IgD-negative memory B cell (primary cell): ENCODE measurements around the gene PRC1. TPM values are rescaled to one million over a fixed set of nuclear protein-coding genes. Genes with fewer than 3 reads are reported as not detected.

ENCODE experiments used
- H3K27ac Mint-ChIP-seq, 3 donors: one replicate each; pipeline ENCODE4 v1.8.0; 2020 to 2022; ENCODE audit warnings: mild to moderate bottlenecking in 3 of 3, mixed read lengths in 3 of 3, moderate library complexity in 1 of 3
- H3K27me3 Mint-ChIP-seq: one replicate; pipeline ENCODE4 v1.8.0; 2021; ENCODE audit warnings: mixed read lengths
- H3K36me3 Mint-ChIP-seq: one replicate; pipeline ENCODE4 v1.8.0; 2020; ENCODE audit warnings: mild to moderate bottlenecking, mixed read lengths
- H3K4me1 Mint-ChIP-seq, 3 donors: one replicate each; pipeline ENCODE4 v1.8.0; 2020 to 2022; ENCODE audit warnings: mixed read lengths in 3 of 3, mild to moderate bottlenecking in 1 of 3
- H3K4me3 Mint-ChIP-seq, 4 donors: one replicate each; pipeline ENCODE4 v1.8.0; 2020 to 2022; ENCODE audit warnings: mild to moderate bottlenecking in 4 of 4, mixed read lengths in 4 of 4, moderate library complexity in 3 of 4
- H3K9me3 Mint-ChIP-seq, 3 donors: one replicate each; pipeline ENCODE4 v1.8.0; 2020 to 2021; ENCODE audit warnings: mixed read lengths in 3 of 3, mild to moderate bottlenecking in 1 of 3
- polyA plus RNA-seq: library from polyadenylated mRNA; unstranded; fragments of 300-500 nt; fragmentation: Illumina TruSeq; gene quantifications from one replicate; pipeline ENCODE4 v1.2.3, GENCODE V29; 2021

PRC1 gene
- polyA plus RNA-seq, 1 donor from 2014 or later: 3.3 TPM

DNA sequence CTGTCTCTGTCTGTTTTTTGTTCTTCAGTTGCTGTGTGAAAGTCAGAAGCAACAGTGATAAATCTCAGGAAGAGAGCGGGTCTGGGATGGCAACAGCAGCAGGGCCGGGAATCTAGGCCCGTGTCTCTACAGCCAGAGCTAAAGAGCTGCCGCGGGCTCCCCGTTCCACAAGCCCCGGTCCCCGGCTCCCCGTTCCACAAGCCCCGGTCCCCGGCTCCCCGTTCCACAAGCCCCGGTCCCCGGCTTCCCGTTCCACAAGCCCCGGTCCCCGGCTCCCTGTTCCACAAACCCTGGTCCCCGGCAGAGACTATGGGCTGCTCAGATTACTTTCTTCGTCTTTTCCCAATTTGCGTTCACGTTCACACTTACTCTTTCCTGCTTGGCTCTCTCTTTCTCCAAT is 20.1 kb downstream of the PRC1 start:
- peak overlapping the region in 1 of 3 donors; percentile 1 for H3K27ac Mint-ChIP-seq
- peaks cover 6% of the 10 kb centered on the region for H3K36me3 Mint-ChIP-seq
- H3K9me3 Mint-ChIP-seq: no peaks in the 10 kb centered on the region
- no peaks in the 10 kb centered on the region for H3K27me3 Mint-ChIP-seq
- no peak overlapping the region for H3K4me3 Mint-ChIP-seq
- H3K4me1 Mint-ChIP-seq: no peaks in the 10 kb centered on the region

DNA sequence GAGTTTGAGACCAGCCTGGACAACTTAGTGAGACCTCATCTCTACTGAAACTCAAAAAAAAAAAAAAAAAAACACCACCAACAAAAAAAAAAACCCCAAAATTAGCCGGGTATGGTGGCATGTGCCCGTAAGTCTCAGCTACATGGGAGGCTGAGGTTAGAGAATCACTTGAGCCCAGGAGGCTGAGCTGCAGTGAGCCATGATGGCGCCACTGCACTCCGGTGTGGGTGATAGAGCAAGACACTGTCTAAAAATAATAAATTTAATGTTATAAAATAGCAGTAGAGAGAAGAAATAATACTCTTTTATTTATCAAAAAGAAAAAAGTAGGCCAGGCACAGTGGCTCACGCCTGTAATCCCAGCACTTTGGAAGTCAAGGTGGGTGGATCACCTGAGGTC is 22.2 kb downstream of the PRC1 start:
- Mint-ChIP-seq H3K9me3 (no peaks in the 10 kb centered on the region), H3K4me1 (no peaks in the 10 kb centered on the region), H3K4me3 (no peak overlapping the region), H3K36me3 (peaks cover 5% of the 10 kb centered on the region), H3K27ac (no peak overlapping the region), H3K27me3 (no peaks in the 10 kb centered on the region)

DNA sequence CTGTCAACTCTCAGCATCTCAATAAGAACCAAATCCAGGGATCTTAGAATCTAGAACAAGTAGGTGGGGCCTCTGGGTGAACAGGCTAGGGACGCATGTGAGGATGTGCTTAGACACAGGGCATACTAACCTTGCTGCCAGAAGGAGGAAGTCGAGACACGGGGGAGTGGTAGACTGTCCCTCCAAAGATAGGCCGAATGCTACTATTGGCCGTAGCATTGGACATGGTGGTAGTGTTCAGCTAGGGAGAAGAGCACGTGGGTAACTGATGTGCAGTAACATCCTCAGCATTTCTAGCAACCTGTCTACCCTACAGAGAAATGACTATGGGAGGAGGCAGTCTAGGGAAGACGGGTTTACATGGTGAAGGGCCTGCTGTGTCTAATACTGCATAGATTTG is 24.1 kb downstream of the PRC1 start:
- Mint-ChIP-seq H3K9me3 (no peaks in the 10 kb centered on the region), H3K27ac (no peak overlapping the region), H3K27me3 (no peaks in the 10 kb centered on the region), H3K4me1 (no peaks in the 10 kb centered on the region), H3K4me3 (no peak overlapping the region), H3K36me3 (peaks cover 5% of the 10 kb centered on the region)

DNA sequence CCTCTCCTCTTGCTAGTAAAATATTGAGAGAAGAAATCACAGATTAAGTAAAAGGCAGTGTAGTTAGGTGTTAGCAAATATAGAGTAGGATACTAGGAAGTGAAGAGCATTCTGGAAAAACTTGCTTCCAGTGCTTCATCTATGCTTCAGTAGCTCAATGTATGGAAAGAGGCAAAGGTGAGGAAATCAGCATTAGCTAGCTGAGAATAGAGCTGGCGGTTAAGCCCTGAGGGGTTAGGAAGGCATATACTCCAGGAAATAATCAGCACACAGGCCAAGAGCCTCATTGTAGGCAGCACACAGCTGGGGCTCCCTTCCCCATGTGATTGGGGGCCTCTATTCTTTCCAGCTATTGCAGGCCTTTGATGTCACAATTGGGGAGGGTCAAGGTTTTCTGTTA is 25.9 kb downstream of the PRC1 start:
- Mint-ChIP-seq H3K27ac (peak overlapping the region in 1 of 3 donors; percentile 86), H3K27me3 (no peaks in the 10 kb centered on the region), H3K9me3 (no peaks in the 10 kb centered on the region), H3K36me3 (peaks cover under 1% of the 10 kb centered on the region), H3K4me1 (no peaks in the 10 kb centered on the region), H3K4me3 (no peak overlapping the region)

DNA sequence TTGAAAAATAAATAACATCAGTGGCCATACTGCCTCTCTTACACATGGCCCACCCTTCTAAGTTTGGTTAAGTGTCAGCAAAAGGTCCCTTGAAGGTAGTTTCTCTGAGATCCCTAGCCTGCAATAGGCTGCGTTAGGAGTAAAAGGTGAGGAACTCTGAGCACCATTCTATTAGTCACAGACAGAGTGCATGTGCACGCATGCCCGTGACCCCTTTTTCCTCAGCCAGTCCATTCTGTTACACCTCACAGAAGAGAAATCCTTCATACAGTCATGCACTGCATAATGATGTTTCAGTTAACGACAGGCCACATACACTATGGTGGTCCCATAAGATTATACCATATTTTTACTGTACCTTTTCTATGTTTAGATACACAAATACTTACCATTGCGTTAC is 27.1 kb downstream of the PRC1 start:
- Mint-ChIP-seq H3K36me3 (no peaks in the 10 kb centered on the region), H3K4me3 (no peak overlapping the region), H3K9me3 (no peaks in the 10 kb centered on the region), H3K4me1 (peaks cover 0 to 3% (median 0%) of the 10 kb centered on the region in 3 donors), H3K27ac (no peak overlapping the region), H3K27me3 (no peaks in the 10 kb centered on the region)

DNA sequence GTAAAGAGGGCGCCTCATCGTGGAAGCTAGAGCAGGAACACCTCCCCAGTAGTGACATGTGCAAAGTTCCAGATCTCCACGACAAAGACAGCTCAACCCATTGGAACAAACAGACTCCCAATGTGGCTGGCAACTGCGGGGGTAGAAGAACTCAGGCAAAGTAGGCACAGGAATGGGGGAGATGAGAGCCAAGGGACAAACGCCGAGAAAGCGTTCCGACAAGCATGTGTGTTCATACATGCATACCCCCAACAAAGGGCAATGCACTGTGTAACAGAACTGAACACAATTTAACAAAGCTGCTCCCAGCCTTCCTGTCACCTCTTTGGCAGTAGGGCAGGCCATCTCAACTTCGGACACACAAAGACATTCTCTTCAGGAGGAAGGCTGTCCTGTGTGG is 28.1 kb downstream of the PRC1 start:
- H3K27me3 Mint-ChIP-seq: no peaks in the 10 kb centered on the region
- no peak overlapping the region for H3K4me3 Mint-ChIP-seq
- H3K27ac Mint-ChIP-seq: peak overlapping the region in 1 of 3 donors; percentile 21
- H3K36me3 Mint-ChIP-seq: no peaks in the 10 kb centered on the region
- peaks cover 0 to 5% (median 0%) of the 10 kb centered on the region in 3 donors for H3K4me1 Mint-ChIP-seq
- no peaks in the 10 kb centered on the region for H3K9me3 Mint-ChIP-seq

DNA sequence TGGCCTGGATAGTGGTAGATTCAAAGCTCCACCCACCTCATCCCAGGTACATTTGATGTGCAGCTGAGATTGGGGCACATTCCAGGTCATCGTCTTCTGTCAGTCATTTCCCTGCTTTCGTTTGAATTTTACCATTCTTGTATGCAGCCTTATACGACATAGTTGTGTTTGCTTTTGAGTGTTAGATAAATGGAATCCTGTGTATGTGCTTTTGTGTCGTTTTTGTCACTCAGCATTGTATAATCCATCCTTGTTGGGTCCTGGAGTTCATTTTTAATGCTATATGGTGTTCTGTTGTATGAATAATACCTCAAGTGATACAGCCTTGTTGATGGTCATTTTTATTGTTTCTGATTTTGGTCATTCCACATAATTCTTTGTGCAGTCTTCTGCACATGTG is 32.3 kb downstream of the PRC1 start:
- peaks cover 4% of the 10 kb centered on the region for H3K36me3 Mint-ChIP-seq
- no peaks in the 10 kb centered on the region for H3K9me3 Mint-ChIP-seq
- H3K27ac Mint-ChIP-seq: peak overlapping the region in 1 of 3 donors; percentile 12
- no peaks in the 10 kb centered on the region for H3K27me3 Mint-ChIP-seq
- peak overlapping the region in 1 of 4 donors; percentile 6 for H3K4me3 Mint-ChIP-seq
- peaks cover 0 to 8% (median 2%) of the 10 kb centered on the region in 3 donors for H3K4me1 Mint-ChIP-seq

DNA sequence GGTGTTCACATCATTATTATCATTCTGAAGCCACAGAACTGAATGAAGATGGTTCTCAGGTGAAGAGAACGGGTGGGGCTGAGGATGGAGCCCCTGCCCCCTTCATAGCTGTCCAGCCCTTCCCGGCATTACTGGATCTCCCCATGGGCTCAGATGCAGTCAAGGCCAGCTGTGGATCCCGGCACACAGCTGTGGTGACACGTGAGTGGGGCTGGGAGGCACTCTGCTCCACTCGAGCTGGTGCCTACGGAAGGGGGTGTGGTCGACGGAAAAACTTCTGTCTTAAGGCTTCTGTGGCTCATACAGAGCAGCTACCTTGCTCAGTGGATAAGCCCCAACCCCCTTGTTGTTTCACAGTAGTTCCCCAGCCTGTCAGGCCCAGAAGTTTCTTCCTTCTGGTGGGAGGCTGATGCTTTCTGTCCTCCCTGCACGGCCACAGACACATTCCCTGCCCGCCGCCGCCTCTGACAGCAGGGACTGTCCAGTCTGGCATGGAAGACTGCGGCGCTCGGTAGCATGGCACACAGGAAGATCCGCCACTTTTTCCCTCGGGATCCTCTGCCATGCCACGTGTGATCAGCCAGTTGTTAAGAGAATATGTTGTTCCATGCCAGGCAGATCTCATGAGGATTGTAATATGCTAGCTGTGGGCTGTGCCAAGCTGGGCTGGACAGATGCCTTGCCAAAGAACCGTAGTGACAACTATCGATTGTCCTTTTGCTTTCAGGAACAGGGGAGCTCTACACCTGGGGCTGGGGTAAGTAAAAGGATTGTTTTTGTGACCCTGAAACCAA is 33.8 kb downstream of the PRC1 start:
- Mint-ChIP-seq H3K27ac (no peak overlapping the region), H3K27me3 (no peaks in the 10 kb centered on the region), H3K36me3 (peaks cover 4% of the 10 kb centered on the region), H3K4me3 (no peak overlapping the region), H3K9me3 (no peaks in the 10 kb centered on the region), H3K4me1 (peaks cover 4 to 12% (median 9%) of the 10 kb centered on the region in 3 donors)

DNA sequence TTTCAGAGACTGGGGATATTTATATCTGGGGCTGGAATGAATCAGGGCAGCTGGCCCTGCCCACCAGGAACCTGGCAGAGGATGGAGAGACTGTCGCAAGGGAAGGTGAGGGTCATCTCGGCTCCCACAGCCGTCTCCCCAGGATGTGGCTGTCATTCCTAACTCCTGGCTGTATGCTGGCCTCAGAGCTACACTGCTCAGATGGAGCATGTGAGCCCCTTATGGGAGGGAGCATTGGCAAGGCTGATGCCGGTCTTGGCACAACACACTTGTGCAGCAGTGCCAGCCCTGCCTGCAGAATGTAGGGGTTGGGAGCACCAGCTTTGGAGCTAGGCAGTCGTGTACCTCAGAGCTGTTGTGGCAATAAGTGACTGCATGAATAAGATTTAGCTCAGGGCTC is 34.4 kb downstream of the PRC1 start:
- Mint-ChIP-seq H3K4me1 (peaks cover 4 to 12% (median 9%) of the 10 kb centered on the region in 3 donors), H3K9me3 (no peaks in the 10 kb centered on the region), H3K4me3 (no peak overlapping the region), H3K27ac (no peak overlapping the region), H3K36me3 (peaks cover 4% of the 10 kb centered on the region), H3K27me3 (no peaks in the 10 kb centered on the region)

DNA sequence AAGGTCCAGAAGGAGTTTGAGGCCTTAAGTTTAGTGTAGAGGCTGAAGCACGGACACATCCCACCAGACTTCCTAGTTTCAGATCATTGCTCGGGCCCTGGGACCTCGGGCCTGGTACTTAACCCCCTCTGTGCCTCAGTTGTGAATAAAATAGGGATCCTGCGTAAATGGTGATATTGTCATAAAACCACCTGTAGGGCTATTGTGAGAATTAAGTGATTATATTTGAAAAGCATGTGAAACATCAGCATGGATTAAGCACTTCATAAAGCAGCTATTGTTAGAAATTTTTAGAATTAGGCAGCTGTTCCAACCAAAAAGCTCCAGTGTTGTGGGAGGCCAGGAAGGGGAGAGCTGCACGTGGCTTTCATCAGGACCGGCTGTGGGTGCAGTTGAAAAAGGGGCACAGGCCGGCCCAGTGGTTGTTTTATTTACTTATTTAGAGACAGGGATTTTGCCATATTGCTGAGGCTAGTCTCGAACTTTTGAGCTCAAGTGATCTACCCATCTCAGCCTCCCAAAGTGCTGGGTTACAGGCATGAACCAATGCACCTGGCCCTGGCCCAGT is 35.2 kb downstream of the PRC1 start:
- Mint-ChIP-seq H3K4me1 (peaks cover 9 to 13% (median 9%) of the 10 kb centered on the region in 3 donors), H3K27me3 (no peaks in the 10 kb centered on the region), H3K36me3 (peaks cover 4% of the 10 kb centered on the region), H3K4me3 (peak overlapping the region in 1 of 4 donors; percentile 26), H3K27ac (no peak overlapping the region), H3K9me3 (no peaks in the 10 kb centered on the region)

DNA sequence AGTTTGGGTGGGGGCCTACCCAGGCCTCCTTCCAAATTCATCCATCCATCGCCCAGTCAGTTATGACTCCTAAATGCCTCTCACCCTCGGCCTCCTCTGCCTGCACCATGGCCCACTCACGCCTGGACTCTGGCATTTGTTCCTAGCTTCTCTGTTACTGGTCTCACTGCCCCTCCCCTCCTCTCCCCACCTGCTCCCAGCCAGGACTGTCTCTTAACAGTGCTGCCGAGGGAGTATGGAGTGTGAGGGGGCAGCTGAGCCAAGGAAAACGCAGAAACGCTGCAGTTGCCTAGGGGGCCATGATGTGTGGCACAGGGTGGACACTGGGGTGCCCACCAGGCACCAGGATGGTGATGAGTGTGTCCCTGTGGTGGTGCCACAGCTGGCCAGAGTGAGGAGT is 36.5 kb downstream of the PRC1 start:
- peaks cover 5% of the 10 kb centered on the region for H3K36me3 Mint-ChIP-seq
- H3K9me3 Mint-ChIP-seq: no peaks in the 10 kb centered on the region
- H3K27me3 Mint-ChIP-seq: no peaks in the 10 kb centered on the region
- H3K27ac Mint-ChIP-seq: peak overlapping the region in 1 of 3 donors; percentile 71
- H3K4me1 Mint-ChIP-seq: peaks cover 9 to 16% (median 9%) of the 10 kb centered on the region in 3 donors
- H3K4me3 Mint-ChIP-seq: peak overlapping the region in 2 of 4 donors; percentile 30 to 76

DNA sequence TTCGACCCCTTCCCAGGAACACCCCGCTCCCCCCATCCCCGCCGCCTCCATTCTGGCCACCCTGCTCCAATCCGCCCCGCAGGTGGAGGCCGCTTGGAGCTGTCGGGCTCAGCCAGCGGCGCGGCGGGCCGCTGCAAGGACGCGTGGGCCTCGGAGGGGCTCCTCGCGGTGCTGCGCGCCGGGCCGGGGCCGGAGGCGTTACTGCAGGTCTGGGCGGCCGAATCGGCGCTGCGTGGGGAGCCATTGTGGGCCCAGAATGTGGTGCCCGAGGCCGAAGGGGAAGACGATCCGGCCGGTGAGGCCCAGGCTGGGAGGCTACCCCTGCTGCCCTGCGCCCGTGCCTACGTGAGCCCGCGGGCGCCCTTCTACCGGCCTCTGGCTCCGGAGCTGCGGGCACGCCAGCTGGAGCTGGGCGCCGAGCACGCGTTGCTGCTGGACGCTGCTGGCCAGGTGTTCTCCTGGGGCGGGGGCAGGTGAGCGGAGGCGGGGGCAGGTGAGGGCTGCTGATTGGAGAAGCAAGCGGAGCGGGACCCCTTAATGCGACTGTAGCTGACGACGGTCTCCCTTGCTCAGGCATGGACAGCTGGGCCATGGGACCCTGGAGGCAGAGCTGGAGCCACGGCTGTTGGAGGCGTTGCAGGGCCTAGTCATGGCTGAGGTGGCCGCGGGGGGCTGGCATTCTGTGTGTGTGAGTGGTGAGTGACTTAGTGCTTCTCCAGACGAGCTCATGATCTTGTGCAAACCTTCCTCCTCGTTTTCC is 37.1 kb downstream of the PRC1 start:
- Mint-ChIP-seq H3K4me1 (peaks cover 9 to 13% (median 9%) of the 10 kb centered on the region in 3 donors), H3K27me3 (no peaks in the 10 kb centered on the region), H3K9me3 (no peaks in the 10 kb centered on the region), H3K27ac (peak overlapping the region in 1 of 3 donors; percentile 71), H3K4me3 (peak overlapping the region in 1 of 4 donors; percentile 76), H3K36me3 (peaks cover 7% of the 10 kb centered on the region)

DNA sequence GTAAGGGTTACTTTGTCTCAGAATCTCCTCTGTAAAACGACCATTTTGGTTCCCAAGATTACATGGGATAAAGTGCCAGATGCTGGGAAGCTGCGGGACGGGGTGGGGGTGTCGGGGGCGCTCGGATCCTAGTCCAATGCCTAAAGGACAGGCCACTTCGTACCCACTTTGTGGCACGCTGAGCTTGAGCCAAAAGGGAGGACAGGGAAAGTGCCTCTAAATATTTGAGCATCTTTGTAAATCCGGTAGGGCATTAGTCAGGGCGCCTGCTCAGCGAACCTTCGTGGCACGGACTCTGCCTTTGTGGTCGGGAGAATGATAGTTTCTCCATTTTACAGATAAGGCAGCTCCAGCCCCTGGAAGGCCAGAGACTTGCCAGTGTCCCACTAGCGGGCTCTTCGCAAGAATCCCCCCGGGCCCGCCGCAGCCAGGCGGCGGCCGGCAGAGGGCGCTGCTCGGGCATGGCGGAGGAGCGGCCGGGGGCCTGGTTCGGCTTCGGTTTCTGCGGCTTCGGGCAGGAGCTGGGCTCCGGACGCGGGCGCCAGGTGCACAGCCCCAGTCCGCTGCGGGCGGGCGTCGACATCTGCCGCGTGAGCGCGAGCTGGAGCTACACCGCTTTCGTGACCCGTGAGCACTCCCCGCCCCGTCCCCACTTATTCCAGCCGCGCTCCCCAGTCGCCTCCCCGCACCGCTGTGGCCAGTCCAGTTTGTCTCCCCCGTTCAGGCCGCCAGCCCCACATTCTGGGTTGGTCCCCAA is 37.9 kb downstream of the PRC1 start:
- Mint-ChIP-seq H3K27ac (peak overlapping the region; percentile 13 to 96 (median 23)), H3K9me3 (no peaks in the 10 kb centered on the region), H3K36me3 (peaks cover 7% of the 10 kb centered on the region), H3K4me1 (peaks cover 9 to 11% (median 9%) of the 10 kb centered on the region in 3 donors), H3K27me3 (no peaks in the 10 kb centered on the region), H3K4me3 (peak overlapping the region; percentile 89 to 96 (median 95))

DNA sequence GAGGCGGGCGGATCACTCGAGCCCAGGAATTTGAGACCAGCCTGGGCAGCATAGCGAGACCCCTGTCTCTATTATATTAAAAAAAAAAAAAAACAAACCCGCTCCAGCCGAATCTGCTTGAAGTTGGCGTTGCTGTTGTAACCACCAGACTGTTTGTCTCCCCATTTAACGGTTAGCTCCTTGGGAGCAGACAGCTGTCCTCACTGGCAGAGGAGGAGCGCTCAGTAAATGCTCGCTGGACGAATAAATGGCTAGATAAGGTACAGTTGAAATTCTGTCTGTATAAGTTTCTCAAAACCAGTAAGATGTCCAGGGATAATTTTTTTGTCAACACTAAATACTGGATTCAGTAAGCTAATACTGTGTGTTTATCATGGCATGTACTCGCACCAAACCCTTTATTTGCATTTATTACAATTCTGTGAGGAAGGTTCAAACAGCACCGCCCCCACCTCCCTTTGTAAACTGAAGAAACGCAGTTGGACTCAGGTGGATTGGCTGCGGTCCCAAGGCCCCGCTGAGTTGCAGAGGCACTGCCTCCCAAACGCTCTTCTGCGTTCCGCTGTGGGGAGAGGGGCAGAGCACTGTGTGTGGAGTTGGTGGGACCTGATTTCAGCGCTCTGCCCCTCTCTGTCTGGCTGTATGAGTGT is 38.6 kb downstream of the PRC1 start:
- Mint-ChIP-seq H3K36me3 (peaks cover 5% of the 10 kb centered on the region), H3K4me3 (peak overlapping the region; percentile 89 to 96 (median 95)), H3K27ac (peak overlapping the region; percentile 33 to 96 (median 77)), H3K4me1 (peaks cover 9 to 11% (median 9%) of the 10 kb centered on the region in 3 donors), H3K27me3 (no peaks in the 10 kb centered on the region), H3K9me3 (no peaks in the 10 kb centered on the region)
